RWPE2 (cell line): Measurements from ENCODE around the gene DAZAP1.

Experiments used
- ATAC-seq: fragments of 200-7000 bp; cut with Tn5 transposase; 3 replicates; pipeline ENCODE4 v1.9.1; 2021; ENCODE audit warnings: low read depth
- DNase-seq: peaks from one replicate; pipeline ENCODE4 v3.0.0-alpha.2; 2020; ENCODE audit warnings: low spot score
- H3K27ac ChIP-seq: fragments of 450-650 bp; 2 replicates; pipeline ENCODE4 v1.5.1; 2017; ENCODE audit warnings: mild to moderate bottlenecking; ENCODE audit not compliant: poor library complexity, severe bottlenecking
- H3K27me3 ChIP-seq: fragments of 250-450 bp; sonication (Bioruptor Pico); 2 replicates; pipeline ENCODE4 v1.5.1; 2021; ENCODE audit warnings: mild to moderate bottlenecking, moderate library complexity; ENCODE audit not compliant: insufficient read depth, poor library complexity, severe bottlenecking
- H3K36me3 ChIP-seq: fragments of 250-450 bp; sonication (Bioruptor Pico); 2 replicates; pipeline ENCODE4 v1.5.1; 2020; ENCODE audit warnings: low read depth, mild to moderate bottlenecking, moderate library complexity
- H3K4me1 ChIP-seq: fragments of 250-450 bp; sonication (Bioruptor Pico); 2 replicates; pipeline ENCODE4 v1.5.1; 2021; ENCODE audit warnings: mild to moderate bottlenecking, moderate library complexity; ENCODE audit not compliant: insufficient read depth, poor library complexity, severe bottlenecking
- H3K4me3 ChIP-seq: fragments of 250-450 bp; sonication (Bioruptor Pico); 2 replicates; pipeline ENCODE4 v1.5.1; 2021; ENCODE audit warnings: mild to moderate bottlenecking, moderate library complexity; ENCODE audit not compliant: severe bottlenecking
- H3K9me3 ChIP-seq: fragments of 250-450 bp; sonication (Bioruptor Pico); 2 replicates; pipeline ENCODE4 v1.5.1; 2021; ENCODE audit warnings: mild to moderate bottlenecking, moderate library complexity; ENCODE audit not compliant: severe bottlenecking
- TF ChIP-seq, protein P1 (sequence below): fragments of 450-650 bp; IDR thresholded peaks from one replicate; pipeline ENCODE4 v1.5.1; 2017; ENCODE audit warnings: mild to moderate bottlenecking, moderate library complexity; ENCODE audit not compliant: poor library complexity, severe bottlenecking

DAZAP1 gene

GRCh38 chr19:1389033-1389940 lies 18.1 kb upstream of the DAZAP1 start:
- no peak overlapping the region for H3K4me3 ChIP-seq
- H3K27me3 ChIP-seq = no peaks in the 10 kb centered on the region
- no peak overlapping the region for H3K27ac ChIP-seq
- no peak for DNase-seq
- no peaks in the 10 kb centered on the region for H3K9me3 ChIP-seq
- H3K36me3 ChIP-seq = peaks cover 19% of the 10 kb centered on the region
- no peaks in the 10 kb centered on the region for H3K4me1 ChIP-seq
- no peak for ATAC-seq
- TF ChIP-seq, protein P1, sequence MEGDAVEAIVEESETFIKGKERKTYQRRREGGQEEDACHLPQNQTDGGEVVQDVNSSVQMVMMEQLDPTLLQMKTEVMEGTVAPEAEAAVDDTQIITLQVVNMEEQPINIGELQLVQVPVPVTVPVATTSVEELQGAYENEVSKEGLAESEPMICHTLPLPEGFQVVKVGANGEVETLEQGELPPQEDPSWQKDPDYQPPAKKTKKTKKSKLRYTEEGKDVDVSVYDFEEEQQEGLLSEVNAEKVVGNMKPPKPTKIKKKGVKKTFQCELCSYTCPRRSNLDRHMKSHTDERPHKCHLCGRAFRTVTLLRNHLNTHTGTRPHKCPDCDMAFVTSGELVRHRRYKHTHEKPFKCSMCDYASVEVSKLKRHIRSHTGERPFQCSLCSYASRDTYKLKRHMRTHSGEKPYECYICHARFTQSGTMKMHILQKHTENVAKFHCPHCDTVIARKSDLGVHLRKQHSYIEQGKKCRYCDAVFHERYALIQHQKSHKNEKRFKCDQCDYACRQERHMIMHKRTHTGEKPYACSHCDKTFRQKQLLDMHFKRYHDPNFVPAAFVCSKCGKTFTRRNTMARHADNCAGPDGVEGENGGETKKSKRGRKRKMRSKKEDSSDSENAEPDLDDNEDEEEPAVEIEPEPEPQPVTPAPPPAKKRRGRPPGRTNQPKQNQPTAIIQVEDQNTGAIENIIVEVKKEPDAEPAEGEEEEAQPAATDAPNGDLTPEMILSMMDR = no peak

DNA sequence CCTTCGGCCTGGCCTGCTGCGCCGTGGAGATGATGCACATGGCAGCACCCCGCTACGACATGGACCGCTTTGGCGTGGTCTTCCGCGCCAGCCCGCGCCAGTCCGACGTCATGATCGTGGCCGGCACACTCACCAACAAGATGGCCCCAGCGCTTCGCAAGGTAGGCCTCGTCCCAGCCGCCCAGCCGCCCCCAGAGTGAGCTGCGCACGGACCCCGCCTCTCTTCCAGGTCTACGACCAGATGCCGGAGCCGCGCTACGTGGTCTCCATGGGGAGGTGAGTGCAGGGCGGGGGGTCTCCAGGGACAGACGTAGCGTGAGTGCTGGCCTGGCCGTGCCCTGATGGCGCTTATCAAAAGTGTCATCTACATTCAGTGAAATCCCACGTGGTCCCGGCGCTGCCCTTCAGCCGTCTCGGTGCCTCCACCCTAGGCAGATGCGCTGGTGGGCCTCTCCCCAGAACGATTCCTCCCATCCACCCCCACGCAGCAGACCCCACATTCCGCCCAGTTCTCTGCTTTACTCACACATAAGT lies 16.4 kb upstream of the DAZAP1 start:
- no peaks in the 10 kb centered on the region for H3K27me3 ChIP-seq
- no peak overlapping the region for H3K27ac ChIP-seq
- TF ChIP-seq, protein P1 = no peak
- DNase-seq (no peak), ATAC-seq (no peak)
- H3K9me3 ChIP-seq = no peaks in the 10 kb centered on the region
- no peak overlapping the region for H3K4me3 ChIP-seq
- peaks cover 19% of the 10 kb centered on the region for H3K36me3 ChIP-seq
- H3K4me1 ChIP-seq = peaks cover 4% of the 10 kb centered on the region

DNA sequence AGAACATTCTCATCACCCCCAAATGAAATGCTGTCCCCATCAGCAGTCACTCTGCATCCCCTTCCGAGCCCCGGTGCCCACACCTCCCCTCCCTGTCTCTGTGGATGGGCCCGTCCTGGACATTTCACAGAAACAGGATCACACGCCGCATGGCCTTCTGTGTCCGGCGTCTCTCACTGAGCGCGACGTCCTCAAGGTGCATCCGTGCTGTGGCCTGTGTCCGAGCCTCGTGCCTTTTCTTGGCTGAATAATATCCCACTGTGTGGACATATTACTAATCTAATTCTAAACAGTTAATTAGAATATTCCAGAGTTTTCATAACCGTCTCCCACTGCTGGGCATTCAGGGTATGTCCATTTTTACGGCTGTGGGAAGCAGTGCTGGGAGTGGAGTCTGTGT lies 15.0 kb upstream of the DAZAP1 start:
- TF ChIP-seq, protein P1 = no peak
- H3K9me3 ChIP-seq = no peaks in the 10 kb centered on the region
- H3K36me3 ChIP-seq = peaks cover 19% of the 10 kb centered on the region
- peaks cover 4% of the 10 kb centered on the region for H3K4me1 ChIP-seq
- H3K27ac ChIP-seq = no peak overlapping the region
- ATAC-seq = no peak
- no peak for DNase-seq
- no peaks in the 10 kb centered on the region for H3K27me3 ChIP-seq
- no peak overlapping the region for H3K4me3 ChIP-seq

GRCh38 chr19:1392939-1393530 lies 14.4 kb upstream of the DAZAP1 start:
- DNase-seq = no peak
- Histone ChIP-seq H3K27ac (no peak overlapping the region), H3K36me3 (peaks cover 19% of the 10 kb centered on the region), H3K9me3 (no peaks in the 10 kb centered on the region), H3K27me3 (no peaks in the 10 kb centered on the region), H3K4me3 (no peak overlapping the region), H3K4me1 (peaks cover 4% of the 10 kb centered on the region)
- no peak for ATAC-seq
- TF ChIP-seq, protein P1 = no peak

DNA sequence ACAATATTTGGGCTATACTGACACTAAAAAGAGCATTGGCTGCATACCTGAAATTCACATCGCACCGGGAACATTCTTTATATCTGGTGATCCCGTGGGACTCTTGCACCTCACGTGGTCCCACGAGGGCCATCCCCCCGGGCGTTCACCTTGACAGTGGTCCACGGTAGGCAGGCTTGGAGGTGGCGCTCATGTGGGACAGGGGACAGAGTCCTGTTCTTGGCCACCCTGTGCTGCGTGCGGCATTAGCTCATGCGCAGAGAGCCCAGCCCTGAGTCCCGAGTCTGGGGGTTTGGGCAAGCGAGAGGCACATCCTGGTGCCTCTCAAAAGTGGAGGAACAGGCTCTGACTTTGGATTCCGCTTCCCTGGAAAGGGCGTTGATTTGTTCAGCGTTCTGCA lies 13.5 kb upstream of the DAZAP1 start:
- peaks cover 16% of the 10 kb centered on the region for H3K36me3 ChIP-seq

More for the DNA sequence above, 13.5 kb upstream of the DAZAP1 start:
- Histone ChIP-seq H3K4me1 (peaks cover 4% of the 10 kb centered on the region), H3K27ac (no peak overlapping the region), H3K4me3 (no peak overlapping the region), H3K9me3 (no peaks in the 10 kb centered on the region), H3K27me3 (no peaks in the 10 kb centered on the region)
- ATAC-seq (no peak), DNase-seq (no peak)
- TF ChIP-seq, protein P1 = no peak
